ENCODE data around the gene EGR1.

- TF ChIP-seq CTCF (conservative IDR thresholded peaks at IDR 0.05) (no peak), ZFX (IDR thresholded peaks at IDR 0.05) (no peak)
These were observed 25.5 kb downstream of the EGR1 start for GRCh38 chr5:138490648-138491283.
